Stimulated activated CD4-positive, alpha-beta T cell treated with anti-CD3 and anti-CD28 coated beads, TNF-alpha, amount 100 ng/mL, for 24 hours (primary cell): ENCODE results near the gene ABCB11.
"Not testable (repeated sequence)": the region's sequence is repeated elsewhere in the genome, so short reads cannot be mapped to it uniquely, and the experiment has no call there.

Experiments used
- DNase-seq, 3 experiments: peaks; one replicate each; pipeline ENCODE4 v3.0.0-alpha.2; 2020; ENCODE audit warnings: low read depth in 3 of 3

ABCB11 gene

DNA sequence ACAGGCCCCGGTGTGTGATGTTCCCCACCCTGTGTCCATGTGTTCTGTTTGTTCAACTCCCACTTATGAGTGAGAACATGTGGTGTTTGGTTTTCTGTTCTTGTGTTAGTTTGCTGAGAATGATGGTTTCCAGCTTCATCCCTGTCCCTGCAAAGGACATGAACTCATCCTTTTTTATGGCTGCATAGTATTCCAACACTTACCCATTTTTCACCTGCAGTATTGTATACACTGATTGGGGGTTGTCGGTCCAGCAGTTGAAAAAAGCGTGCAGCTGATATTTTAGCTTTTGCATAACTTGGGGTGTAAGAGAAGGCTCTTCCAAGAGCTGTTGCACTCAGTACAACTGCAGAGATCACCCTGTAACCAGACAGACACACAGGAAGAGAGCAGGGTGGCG is 99.0 kb downstream of the ABCB11 start:
- not testable (repeated sequence) for DNase-seq

DNA sequence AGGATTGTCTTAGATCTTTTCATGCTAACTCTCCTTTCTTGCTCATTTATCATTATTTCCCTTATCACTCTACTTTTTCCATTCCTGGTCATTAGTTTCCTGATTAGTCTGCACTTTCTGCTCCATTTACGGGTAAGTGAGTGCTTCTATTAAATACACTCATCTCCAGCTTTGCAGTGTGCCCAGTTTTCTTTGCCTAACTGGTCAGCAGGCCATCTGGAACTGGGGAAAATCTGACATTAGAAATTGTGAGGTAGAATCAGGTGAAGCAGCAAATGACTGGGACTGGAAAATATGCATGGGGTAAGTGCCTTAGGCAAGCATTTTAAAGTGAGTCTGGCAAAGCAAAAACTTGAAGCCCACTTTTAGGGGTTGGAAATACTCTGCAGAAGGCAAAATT is 100.9 kb downstream of the ABCB11 start:
- no peak for DNase-seq

DNA sequence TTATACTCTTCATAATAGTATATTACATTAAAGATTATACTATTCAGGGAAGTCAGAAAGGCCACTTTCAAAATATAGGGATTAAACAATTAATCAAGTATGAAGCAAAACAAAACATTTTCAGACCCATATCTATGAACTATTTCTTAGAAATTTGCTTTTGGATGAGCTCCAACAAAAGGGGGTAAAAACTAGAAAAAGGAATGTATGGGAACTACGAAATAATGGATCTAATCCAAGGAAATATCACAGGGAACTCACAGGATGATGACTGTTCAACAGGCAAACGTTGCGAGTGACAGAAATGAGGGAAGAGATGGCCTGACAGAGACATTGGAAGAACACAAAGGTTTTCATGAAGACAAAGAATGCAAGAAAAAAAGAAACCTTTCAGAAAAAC is 102.1 kb downstream of the ABCB11 start:
- no peak for DNase-seq

DNA sequence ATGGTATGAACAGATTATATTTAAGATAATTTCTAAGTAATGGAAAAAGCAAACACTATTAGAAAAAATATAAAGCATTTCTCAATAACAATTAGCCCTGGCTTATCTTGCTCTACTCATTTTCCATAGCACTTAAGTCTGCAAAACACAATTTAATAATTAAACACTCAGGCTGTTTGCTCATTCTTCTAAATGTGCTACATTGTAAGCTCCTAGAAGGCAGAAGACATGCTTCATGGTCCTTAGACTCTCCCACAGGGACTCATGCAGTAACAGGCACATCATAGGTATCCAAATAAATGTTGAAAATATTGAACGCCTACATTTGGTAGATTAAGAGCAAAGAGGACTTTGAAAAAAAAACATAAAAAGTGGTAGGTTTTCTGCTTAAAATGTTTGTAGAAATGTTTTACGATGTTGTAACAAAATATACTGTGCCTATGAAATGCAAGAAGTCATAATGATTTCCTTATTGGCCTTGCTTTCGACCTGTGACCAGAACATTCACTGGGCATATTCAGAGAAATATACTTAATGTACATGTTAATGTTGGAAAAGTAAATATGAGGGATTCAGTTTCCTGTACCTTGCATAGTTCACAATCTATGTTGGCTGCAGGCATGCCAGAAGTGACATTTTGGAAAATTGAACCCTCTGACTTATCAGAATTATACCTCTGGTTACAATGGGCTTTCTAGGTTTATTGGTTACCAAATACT is 102.9 kb downstream of the ABCB11 start:
- no peak for DNase-seq

DNA sequence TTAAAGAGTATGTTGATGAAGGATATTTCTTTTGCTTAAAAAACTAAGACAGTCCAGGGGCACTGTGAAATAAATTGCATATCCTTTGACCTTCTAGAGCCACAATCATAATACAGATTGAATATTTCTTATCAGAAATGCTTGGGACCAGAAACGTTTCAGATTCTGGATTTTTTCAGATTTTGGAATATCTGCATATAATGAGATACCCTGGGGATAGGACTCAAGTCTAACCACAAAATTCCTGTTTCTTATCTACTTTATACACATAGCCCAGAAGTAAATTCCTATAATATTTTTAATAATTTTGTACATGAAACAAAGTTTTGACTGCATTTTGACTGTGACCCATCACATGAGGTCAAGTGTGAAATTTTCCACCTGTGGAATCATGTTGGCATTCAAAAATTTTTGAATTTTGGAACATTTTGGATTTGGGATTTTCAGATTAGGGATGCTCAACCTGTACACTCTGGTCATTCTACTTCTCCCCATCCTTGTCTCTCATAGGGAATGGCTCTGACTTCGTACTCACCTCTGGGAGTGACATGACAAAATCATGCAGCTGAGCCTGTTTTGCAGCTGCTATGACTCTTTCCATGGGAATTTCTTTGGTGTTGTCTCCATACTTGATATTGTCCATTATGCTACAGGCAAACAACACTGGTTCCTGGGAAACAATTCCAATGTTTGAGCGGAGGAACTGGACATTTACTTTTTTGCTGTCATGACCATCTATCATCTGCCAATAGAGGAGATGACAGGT is 104.3 kb downstream of the ABCB11 start:
- DNase-seq, result no peak

DNA sequence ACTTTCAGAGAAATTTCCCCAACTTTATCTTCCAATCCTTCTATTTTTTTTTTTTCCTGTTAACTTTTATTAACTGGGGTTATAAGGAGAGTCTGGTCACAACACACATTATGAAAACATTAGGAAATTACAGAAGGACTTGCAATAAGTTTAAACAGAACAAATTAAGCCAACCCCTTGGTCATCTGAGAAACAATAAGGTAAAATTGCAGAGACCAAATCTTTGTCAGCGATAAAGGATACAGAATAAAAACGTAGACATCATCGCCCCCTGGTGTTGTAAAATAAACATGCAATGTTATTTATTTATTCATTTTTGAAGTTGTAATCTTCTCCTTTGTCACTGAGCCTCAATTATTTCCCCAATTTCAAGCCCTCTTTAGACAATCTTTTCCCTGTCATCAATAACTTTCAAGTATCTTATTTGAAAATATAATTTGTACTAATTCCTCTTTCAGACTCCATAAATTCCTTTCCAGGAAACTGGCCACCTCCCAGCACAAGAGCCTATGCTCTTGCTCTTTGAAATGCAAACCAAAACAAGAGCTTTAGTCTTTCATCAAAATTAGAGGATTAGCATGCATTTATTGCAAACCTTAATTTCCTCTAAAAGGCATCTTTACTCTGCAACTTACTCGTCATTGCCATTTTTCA is 110.5 kb downstream of the ABCB11 start:
- DNase-seq, result no peak

DNA sequence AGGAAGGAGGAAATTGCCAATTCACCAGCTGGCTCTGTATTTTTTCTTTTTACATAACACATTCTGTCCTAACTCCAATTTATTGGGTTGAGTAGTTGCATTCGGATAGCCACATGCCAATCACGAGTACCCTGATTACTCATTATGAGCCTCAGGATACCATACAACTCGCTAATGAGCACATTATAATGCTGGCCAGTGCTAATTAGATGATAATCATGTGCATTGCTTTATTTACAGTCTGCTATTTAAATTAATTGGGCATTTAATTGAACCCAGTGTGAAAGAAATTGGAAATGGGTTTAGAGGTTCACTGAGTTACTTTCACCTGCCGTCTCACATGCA is 114.8 kb downstream of the ABCB11 start:
- no peak for DNase-seq

DNA sequence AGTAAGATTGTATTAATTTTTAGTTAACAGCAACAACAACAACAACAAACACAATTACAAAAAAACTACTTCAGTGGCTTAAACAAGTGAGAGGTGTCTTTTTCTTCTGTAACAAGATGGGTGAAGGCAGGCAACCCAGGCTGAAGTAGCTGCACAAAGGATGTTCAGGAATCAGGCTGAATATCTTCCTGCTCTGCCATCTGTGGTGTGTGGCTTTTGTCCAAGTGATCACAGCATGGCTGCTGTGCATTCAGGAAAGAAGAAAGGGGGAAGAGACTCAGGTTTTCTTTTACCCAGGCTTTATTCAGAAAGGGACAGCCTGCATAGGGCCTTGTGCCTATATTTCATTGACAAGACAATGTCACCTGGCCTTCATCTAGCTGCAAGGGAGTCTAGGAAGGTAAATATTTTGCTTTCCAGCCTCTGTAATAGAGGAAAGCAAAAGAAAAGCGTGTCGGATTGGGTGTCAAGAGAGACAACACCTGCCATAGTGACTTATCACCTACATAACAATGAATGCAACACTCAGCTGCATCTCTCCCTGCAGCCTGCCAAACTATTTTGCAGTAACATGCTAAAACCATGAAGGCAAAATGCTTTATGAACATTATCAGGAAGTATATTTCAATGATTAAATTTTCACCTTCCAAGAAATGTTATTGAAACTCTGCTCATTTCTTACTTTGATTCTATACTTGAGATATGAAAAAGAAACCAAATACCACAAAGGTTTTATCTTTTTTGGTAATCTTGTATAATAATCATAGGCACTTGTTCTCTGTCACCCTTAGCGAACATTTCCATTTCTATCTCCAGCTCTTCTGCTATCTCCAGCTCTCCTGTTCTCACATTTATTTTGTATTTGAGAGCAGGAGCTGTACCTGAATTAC is 115.4 kb downstream of the ABCB11 start:
- DNase-seq, result no peak

DNA sequence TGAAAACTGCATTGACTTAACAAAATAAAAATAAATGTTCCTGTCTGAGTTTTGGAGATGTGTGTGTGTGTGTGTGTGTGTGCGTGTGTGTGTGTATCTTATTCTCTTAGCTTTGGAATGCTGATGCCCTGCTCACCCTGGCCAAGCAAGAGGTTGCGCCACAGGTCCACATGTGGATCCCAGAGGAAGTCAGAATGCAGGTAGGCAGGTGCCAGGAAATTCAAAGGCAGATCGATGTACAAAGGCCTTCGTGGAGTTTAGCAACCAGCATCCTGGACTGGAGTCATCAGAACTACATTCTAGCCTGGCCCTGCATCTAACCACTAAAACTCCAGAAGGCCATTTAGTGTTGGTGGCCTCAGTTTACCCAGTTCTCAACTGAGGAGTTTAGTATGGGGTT is 117.6 kb downstream of the ABCB11 start:
- no peak for DNase-seq

DNA sequence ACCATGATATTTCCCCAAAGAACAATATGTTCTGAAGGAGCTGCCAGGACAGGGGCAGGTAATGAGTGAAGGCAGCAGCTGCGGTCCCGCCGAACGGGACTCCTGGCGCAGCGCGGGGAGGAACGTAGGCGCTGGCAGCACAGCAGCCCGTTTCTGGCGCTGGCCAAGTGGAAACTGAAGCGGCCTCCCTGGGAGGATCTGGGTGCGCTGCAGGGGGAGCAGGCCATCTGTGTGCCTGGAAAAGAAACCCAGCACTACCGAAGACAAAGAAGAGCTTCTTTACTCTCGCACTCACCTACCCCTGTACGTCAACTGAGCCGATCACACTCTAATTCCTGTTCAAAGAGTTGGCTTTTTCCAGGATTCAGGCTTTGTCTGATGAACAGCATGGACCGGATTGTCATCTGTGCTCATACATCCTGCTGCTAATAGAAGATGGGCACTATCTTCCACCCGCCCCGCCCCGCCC is 118.2 kb downstream of the ABCB11 start:
- DNase-seq, result no peak

DNA sequence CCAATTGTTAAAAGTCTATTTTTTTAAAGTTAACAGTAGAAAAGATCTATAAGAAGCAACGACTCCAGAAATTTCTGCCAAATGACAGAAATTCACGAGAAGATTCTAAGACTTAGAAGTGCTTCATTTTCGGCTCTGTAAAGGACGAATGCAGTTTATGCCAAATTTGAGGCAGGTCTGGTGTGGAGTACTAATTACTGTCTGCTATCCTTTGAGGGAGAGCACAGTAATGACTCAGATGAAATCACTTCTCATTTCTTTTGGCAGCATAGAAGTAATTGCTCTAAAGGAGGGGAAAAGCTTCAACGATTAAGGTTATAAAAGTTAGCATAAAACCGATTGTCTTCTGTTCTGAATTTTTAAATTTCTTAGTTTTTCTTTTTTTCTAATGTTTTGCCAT is 118.7 kb downstream of the ABCB11 start:
- DNase-seq, result no peak

DNA sequence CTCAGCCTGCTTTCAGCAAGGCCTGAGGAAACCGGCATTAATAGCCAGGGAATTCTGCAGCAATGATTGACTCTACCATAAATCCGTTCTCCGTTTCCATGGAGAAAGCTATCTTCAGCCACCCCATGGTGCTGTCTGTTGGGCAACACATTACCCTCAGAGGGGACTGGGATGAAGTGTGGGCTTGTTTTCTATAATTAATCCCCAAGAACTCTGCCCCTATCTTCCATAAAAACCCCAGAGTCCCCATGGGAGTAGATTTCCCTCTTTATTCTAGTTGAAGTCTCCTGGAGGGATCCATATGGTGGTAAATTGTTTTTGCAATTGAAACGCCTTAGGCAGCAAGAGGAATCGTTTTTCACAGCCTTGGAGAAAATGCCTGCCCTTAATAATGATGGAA is 120.8 kb downstream of the ABCB11 start:
- no peak for DNase-seq

DNA sequence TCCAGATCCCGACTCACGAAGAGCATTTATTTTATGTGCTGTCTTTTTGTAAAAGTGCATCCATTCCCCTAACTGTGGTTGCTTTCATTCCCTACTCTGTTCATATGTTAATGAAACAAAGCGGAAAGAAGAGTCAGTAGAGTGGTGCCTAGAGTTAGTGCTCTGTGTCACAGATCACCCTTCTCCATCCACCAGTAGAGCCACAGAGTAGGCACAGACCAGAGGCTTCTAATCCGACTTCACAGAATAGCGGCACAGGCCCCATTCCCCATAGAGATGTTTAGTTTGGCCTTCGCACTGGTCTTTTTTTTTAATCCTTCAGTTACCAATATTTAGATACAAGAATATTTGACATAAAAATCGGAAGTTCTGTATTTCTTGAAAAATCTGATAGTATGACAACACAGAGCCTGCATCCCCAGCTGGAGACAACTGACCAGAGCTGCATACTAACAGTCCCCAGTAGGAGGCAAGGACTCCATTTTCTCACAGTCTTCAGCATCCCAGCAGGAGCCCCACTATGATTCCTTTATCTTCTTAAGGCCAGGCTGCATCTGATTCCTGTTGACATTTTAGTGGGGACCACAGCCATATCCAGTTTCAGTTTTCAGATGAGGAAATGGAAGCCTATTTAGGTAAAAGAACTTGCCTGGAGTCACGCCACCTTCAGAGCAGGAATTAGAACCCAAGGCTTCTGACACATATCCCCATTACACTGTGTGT is 123.0 kb downstream of the ABCB11 start:
- DNase-seq, result no peak

DNA sequence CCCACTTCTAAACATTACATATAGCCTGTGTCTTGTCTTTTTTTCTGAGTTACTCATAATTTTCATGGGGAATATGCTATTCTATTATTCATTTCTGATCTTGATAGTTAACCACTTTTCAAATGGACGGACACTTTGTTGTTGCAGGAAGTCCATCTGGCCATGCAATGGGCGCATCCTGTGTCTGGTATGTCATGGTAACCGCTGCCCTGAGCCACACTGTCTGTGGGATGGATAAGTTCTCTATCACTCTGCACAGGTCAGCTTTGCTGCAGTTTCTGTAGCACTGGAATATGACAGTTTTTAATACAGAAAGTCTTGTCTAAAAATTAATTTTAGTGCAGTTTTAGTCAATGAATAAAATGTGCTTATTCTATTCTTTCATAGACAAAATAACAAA is 126.8 kb downstream of the ABCB11 start:
- no peak for DNase-seq

DNA sequence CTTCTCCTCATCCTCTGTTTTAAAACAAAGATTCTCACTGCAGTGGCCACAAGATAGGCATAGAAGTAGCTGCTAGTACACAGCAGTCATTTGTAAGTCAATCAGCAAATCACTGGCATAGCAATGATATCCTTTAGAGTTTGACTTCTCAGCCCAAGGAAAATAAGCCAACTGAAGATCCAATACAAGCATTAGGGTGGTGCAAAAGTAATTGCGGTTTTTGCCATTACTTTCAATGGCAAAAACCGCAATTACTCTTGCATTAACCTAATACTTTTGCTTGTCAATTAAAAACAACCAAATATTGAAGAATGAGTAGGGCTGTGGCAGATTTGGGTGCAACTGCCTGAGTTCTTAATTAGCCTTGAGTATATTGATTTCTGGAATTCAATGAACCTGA is 127.2 kb downstream of the ABCB11 start:
- no peak for DNase-seq

DNA sequence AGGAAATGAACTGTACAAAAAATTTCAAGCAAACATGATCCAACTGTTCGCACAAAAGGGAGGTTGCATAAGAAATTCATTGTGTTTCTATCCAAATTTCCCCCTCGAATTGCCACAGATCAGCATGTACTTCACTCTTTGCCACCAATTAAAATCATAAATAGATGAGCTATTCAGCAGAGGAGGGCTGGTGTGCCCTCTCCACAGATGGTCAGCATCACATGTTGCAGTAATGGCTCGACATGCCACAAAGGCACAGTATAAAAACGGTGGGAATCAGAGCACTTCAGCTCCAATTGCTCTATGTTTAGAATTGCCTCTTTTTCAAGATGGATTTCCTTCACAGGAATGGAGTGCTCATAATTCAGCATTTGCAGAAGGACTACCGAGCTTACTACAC is 130.1 kb downstream of the ABCB11 start, which contains the start of gene G6PC2:
Gene G6PC2, plus strand, starts transcription at position 289 of the 400 bp plus-strand sequence. Its CDS starts 41 bp downstream, at position 330.
- no peak for DNase-seq

DNA sequence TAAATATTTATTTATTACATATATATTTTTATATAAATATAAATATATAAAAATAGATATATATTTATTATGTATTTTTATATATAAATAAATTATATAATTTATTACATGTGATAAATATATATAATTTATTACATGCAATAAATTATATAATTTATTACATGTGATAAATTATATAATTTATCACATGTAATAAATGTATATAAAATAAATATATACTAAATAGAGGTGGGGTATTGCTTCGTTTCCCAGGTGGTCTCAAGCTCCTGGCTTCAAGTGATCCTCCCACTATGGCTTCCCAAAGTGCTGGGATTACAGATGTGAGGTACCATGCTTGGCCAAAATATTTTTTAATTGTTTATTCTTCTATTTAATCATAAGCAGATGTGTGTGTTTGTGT is 133.7 kb downstream of the ABCB11 start:
- DNase-seq, result no peak

DNA sequence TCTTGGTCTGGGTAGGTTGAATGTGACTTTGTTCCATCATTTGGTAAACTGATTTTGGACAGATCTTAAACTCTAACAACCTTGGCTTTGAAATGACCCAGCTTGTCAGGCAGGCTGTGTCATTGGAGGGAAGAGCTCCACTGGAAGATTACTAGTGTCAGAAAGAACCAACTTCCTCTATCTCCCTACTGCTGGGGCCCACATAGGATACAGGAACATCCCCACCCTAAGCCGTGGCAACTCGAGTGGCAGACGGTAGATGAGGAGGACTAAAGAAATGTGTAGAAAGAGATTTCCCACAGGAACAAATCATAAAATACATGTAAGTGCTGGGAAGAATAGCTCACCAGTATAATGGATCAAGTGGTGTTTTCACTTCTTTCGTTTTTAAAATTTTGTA is 134.3 kb downstream of the ABCB11 start:
- no peak for DNase-seq

DNA sequence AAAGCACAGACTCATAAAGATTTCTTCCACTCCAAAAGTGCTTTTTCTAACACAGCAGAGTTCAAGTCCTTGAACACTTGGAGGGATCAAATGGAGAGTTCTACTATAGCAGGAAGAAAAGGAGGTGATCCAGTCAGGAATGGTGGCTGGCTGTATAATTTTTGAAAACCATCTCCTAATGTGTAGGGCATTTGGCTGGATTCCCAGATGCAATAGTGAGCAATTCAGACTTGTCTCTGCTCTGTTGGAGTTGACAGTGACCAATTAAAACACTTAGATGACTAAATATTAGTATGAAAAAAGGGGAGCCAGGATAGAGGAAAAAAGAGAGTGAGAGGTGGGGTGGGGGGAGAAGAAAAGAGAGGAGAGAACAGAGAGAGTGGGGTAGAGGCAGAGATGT is 135.4 kb downstream of the ABCB11 start:
- no peak for DNase-seq

DNA sequence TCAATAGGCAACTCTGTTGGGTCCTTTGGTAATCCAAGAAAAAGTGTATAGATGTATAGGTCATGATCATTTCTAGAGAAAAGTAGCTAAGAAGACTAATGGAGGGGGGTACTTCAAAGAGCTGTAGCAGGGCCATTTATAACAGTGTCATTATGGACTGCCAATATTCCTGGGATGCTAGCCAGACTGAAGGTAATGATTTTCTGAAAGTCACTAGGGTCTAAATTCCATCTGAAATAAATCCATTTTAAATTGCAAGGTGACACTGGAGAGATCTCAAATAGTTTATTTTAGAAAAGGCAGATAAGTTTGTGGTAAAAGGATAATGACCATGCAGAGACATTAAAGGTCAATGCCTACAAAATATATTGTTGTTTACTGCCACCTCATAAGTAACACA is 136.4 kb downstream of the ABCB11 start:
- no peak for DNase-seq

DNA sequence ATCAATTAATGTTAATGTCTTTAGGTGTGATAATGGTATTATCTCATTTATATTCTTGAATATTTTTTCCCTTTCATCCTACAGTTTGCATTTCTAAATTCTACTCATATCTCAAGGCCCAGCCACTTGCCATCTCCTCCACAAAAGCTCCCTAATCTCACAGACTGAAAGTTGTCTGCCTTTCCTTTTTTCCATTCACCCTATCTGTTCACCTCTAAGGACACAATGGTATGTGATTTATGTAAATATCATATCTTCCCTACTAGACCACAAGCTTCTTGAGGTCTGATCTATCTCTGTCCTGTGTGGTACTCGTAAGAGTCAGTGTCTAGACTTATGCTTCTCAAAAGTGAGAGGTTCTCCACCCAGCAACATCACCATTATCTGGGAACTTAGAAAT is 137.0 kb downstream of the ABCB11 start:
- DNase-seq, result no peak
